HG03520 (cell line): ENCODE results near the gene NOS1AP.

Source experiments
- ATAC-seq: cut with Tn5 transposase; IDR thresholded peaks from one replicate; pipeline ENCODE4 v1.9.1; 2021; ENCODE audit warnings: mild to moderate bottlenecking, moderate library complexity; ENCODE audit not compliant: unreplicated experiment

Gene NOS1AP

GRCh38 chr1:162136760-162137159 is 67.3 kb downstream of the NOS1AP start:
- no peak for ATAC-seq

GRCh38 chr1:162137179-162137960 is 67.9 kb downstream of the NOS1AP start:
- ATAC-seq = no peak

GRCh38 chr1:162138112-162138511 is 68.6 kb downstream of the NOS1AP start:
- ATAC-seq = no peak

GRCh38 chr1:162138599-162139181 is 69.2 kb downstream of the NOS1AP start:
- ATAC-seq = no peak

- ATAC-seq = no peak
These were observed 69.7 kb downstream of the NOS1AP start for GRCh38 chr1:162139211-162139610.

- ATAC-seq = no peak
These were observed 72.0 kb downstream of the NOS1AP start for GRCh38 chr1:162141281-162142054.

- no peak for ATAC-seq
These were observed 73.5 kb downstream of the NOS1AP start for GRCh38 chr1:162142968-162143367.

GRCh38 chr1:162144268-162144667 is 74.8 kb downstream of the NOS1AP start:
- no peak for ATAC-seq

- no peak for ATAC-seq
These were observed 75.4 kb downstream of the NOS1AP start for GRCh38 chr1:162144853-162145252.

GRCh38 chr1:162145280-162145965 is 75.9 kb downstream of the NOS1AP start:
- ATAC-seq = no peak

- ATAC-seq = no peak
These were observed 76.6 kb downstream of the NOS1AP start for GRCh38 chr1:162145966-162146696.

GRCh38 chr1:162147760-162148159 is 78.3 kb downstream of the NOS1AP start:
- ATAC-seq = no peak

GRCh38 chr1:162150112-162150511 is 80.6 kb downstream of the NOS1AP start:
- ATAC-seq = no peak

- ATAC-seq = peak; percentile 70
These were observed 82.7 kb downstream of the NOS1AP start for GRCh38 chr1:162151900-162152829.

GRCh38 chr1:162153374-162153773 is 83.9 kb downstream of the NOS1AP start:
- no peak for ATAC-seq

GRCh38 chr1:162157469-162157868 is 88.0 kb downstream of the NOS1AP start:
- no peak for ATAC-seq

- no peak for ATAC-seq
These were observed 89.3 kb downstream of the NOS1AP start for GRCh38 chr1:162158624-162159271.

- no peak for ATAC-seq
These were observed 90.0 kb downstream of the NOS1AP start for GRCh38 chr1:162159515-162159914.
